ENCODE measurements around the gene KCTD21.

Gene KCTD21

GRCh38 chr11:78228467-78228866 lies 40.0 kb upstream of the KCTD21 start:
- Histone ChIP-seq H3K9ac (ENCODE audit: low read length) (no peak overlapping the region), H3K4me3 (ENCODE audit: low read length) (no peak overlapping the region), H4K20me1 (ENCODE audit: insufficient read depth, low read length) (no peaks in the 10 kb centered on the region), H2AFZ (ENCODE audit: low read length) (no peak overlapping the region), H3K9me3 (replicated peaks; ENCODE audit: insufficient read depth, low read length) (no peaks in the 10 kb centered on the region), H3K36me3 (replicated peaks; ENCODE audit: insufficient read depth, low read length) (no peaks in the 10 kb centered on the region), H3K9me2 (replicated peaks; ENCODE audit: insufficient read depth, low read length) (no peaks in the 10 kb centered on the region), H3K79me2 (ENCODE audit: low read length) (no peaks in the 10 kb centered on the region), H3K4me1 (ENCODE audit: low read length) (peaks cover 30% of the 10 kb centered on the region), H3F3A (ENCODE audit: insufficient read depth, low read length) (peaks cover 7% of the 10 kb centered on the region; the same call in 1 of the 2 replicates), H3K4me2 (ENCODE audit: low read depth, low read length) (no peak overlapping the region), H3K27ac (ENCODE audit: low read length) (no peak overlapping the region), H3K27me3 (replicated peaks; ENCODE audit: insufficient read depth, low read length) (no peaks in the 10 kb centered on the region)
- peak; percentile 74 for DNase-seq
- TF ChIP-seq CTCF (IDR thresholded peaks at IDR 0.05; ENCODE audit: low read length) (peak; percentile 69), EZH2 (optimal IDR thresholded peaks at IDR 0.05; ENCODE audit: low read depth, low read length) (no peak)

- H3K27me3 ChIP-seq (replicated peaks; ENCODE audit: insufficient read depth, low read length), result no peaks in the 10 kb centered on the region
- no peak overlapping the region for H2AFZ ChIP-seq (ENCODE audit: low read length)
- peaks cover 7% of the 10 kb centered on the region; the same call in 1 of the 2 replicates for H3F3A ChIP-seq (ENCODE audit: insufficient read depth, low read length)
- no peak overlapping the region for H3K4me3 ChIP-seq (ENCODE audit: low read length)
- no peaks in the 10 kb centered on the region for H3K9me2 ChIP-seq (replicated peaks; ENCODE audit: insufficient read depth, low read length)
- H3K4me1 ChIP-seq (ENCODE audit: low read length), result peaks cover 30% of the 10 kb centered on the region
- H3K9me3 ChIP-seq (replicated peaks; ENCODE audit: insufficient read depth, low read length), result no peaks in the 10 kb centered on the region
- DNase-seq, result no peak
- H3K79me2 ChIP-seq (ENCODE audit: low read length), result no peaks in the 10 kb centered on the region
- H3K27ac ChIP-seq (ENCODE audit: low read length), result no peak overlapping the region
- no peak overlapping the region for H3K4me2 ChIP-seq (ENCODE audit: low read depth, low read length)
- no peaks in the 10 kb centered on the region for H4K20me1 ChIP-seq (ENCODE audit: insufficient read depth, low read length)
- no peak overlapping the region for H3K9ac ChIP-seq (ENCODE audit: low read length)
- TF ChIP-seq EZH2phosphoT487 (IDR thresholded peaks at IDR 0.05; ENCODE audit: low read length) (no peak), CTCF (IDR thresholded peaks at IDR 0.05; ENCODE audit: low read length) (no peak), EZH2 (optimal IDR thresholded peaks at IDR 0.05; ENCODE audit: low read depth, low read length) (no peak)
- no peaks in the 10 kb centered on the region for H3K36me3 ChIP-seq (replicated peaks; ENCODE audit: insufficient read depth, low read length)
These were observed 39.5 kb upstream of the KCTD21 start for GRCh38 chr11:78227921-78228320.

- no peak for DNase-seq
- H2AFZ ChIP-seq (ENCODE audit: low read length), result no peak overlapping the region
- H3K36me3 ChIP-seq (replicated peaks; ENCODE audit: insufficient read depth, low read length), result no peaks in the 10 kb centered on the region
- 0 out of 2 replicates have a peak, but pooled peaks cover 3% of the 10 kb centered on the region for H3F3A ChIP-seq (ENCODE audit: insufficient read depth, low read length)
- no peaks in the 10 kb centered on the region for H3K79me2 ChIP-seq (ENCODE audit: low read length)
- H3K27me3 ChIP-seq (replicated peaks; ENCODE audit: insufficient read depth, low read length), result no peaks in the 10 kb centered on the region
- no peak for TF ChIP-seq EZH2 (optimal IDR thresholded peaks at IDR 0.05; ENCODE audit: low read depth, low read length)
- no peak overlapping the region for H3K4me2 ChIP-seq (ENCODE audit: low read depth, low read length)
- no peaks in the 10 kb centered on the region for H3K9me3 ChIP-seq (replicated peaks; ENCODE audit: insufficient read depth, low read length)
- no peaks in the 10 kb centered on the region for H4K20me1 ChIP-seq (ENCODE audit: insufficient read depth, low read length)
- peaks cover 22% of the 10 kb centered on the region for H3K4me1 ChIP-seq (ENCODE audit: low read length)
- no peak overlapping the region for H3K4me3 ChIP-seq (ENCODE audit: low read length)
- H3K27ac ChIP-seq (ENCODE audit: low read length), result no peak overlapping the region
- H3K9me2 ChIP-seq (replicated peaks; ENCODE audit: insufficient read depth, low read length), result no peaks in the 10 kb centered on the region
- no peak overlapping the region for H3K9ac ChIP-seq (ENCODE audit: low read length)
These were observed 38.6 kb upstream of the KCTD21 start for GRCh38 chr11:78226684-78227680.
